DOHH2 (cell line): ENCODE results near the gene CREB3L2.

ENCODE experiments used
- EZH2phosphoT487 ChIP-seq: fragments of 200-600 bp; sonication (generic); IDR thresholded peaks from 2 replicates; pipeline ENCODE4 v1.6.1; 2017; ENCODE audit warnings: borderline replicate concordance, mild to moderate bottlenecking, antibody characterized with exemption, low read length, moderate library complexity, mixed read lengths
- TF ChIP-seq, protein P1 (sequence below): fragments of 200-600 bp; sonication (generic); IDR thresholded peaks from one replicate; pipeline ENCODE4 v1.5.1; 2014; ENCODE audit warnings: antibody characterized with exemption, mild to moderate bottlenecking, low read depth, low read length; ENCODE audit not compliant: poor library complexity, severe bottlenecking

GRCh38 chr7:137916980-137917645, 84.8 kb downstream of the CREB3L2 start:
- TF ChIP-seq, protein P1, sequence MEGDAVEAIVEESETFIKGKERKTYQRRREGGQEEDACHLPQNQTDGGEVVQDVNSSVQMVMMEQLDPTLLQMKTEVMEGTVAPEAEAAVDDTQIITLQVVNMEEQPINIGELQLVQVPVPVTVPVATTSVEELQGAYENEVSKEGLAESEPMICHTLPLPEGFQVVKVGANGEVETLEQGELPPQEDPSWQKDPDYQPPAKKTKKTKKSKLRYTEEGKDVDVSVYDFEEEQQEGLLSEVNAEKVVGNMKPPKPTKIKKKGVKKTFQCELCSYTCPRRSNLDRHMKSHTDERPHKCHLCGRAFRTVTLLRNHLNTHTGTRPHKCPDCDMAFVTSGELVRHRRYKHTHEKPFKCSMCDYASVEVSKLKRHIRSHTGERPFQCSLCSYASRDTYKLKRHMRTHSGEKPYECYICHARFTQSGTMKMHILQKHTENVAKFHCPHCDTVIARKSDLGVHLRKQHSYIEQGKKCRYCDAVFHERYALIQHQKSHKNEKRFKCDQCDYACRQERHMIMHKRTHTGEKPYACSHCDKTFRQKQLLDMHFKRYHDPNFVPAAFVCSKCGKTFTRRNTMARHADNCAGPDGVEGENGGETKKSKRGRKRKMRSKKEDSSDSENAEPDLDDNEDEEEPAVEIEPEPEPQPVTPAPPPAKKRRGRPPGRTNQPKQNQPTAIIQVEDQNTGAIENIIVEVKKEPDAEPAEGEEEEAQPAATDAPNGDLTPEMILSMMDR = no peak
- TF ChIP-seq EZH2phosphoT487 = no peak
